Activated CD4-positive, alpha-beta T cell treated with anti-CD3 and anti-CD28 coated beads, Interleukin-2, amount 50 U/mL, for 48 hours (primary cell): ENCODE results near the gene RAB40B.
"Not testable (repeated sequence)": the region's sequence is repeated elsewhere in the genome, so short reads cannot be mapped to it uniquely, and the experiment has no call there.

Source experiments
- DNase-seq, 2 experiments: peaks; one replicate each; pipeline ENCODE4 v3.0.0-alpha.2; 2020

The RAB40B gene

DNA sequence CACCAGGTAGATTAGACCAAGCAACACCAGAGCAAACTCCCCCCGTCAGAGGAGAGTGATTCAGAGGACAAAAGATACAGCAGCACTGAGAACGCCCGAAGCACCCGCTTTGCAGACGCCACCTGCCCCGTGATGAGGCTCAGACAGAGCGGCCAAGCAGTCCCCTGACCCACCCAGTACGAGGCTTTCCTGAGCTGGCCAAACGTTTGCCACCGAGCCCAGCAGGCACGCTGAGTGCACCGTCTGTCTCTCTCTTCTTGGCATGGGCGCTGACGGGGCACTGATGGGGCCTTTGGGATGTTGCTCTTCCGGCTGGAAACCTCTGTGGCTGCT is 30.9 kb downstream of the RAB40B start:
- no peak for DNase-seq

DNA sequence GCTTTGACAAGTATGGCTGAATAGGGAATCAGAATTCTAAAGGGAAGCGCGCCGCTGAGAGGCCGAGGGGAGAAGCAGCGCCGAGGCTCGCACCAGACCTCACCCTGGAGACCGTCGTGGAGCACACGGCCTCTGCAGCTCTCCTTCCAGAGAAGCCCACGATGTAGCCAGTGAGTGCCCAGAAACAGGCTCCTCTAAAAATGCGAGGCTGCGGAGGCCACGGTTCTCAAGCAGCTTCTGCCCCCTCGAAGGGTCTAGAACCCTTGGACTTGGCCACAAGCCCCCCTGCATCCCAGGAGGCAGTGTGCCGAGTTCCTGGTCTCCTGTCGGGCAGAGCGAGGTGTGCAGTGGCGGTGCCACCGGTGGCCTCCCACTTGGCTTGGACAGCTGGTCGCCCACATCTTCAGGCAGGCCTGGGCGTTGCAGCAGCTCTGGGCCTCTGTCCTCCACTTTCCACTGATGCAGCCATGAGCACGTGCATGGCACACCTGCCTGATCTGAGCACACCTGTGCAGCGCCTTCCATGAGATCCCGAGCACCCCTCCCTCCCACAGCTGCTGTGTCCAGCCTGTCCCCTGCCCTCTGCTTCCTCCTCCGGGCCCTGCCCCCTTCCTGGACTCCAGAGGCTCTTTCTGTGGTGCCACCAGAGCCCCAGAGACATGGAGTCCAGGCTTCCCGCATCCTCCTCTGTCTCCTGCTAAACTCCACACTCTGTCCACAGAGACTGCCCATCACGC is 31.4 kb downstream of the RAB40B start:
- no peak for DNase-seq

DNA sequence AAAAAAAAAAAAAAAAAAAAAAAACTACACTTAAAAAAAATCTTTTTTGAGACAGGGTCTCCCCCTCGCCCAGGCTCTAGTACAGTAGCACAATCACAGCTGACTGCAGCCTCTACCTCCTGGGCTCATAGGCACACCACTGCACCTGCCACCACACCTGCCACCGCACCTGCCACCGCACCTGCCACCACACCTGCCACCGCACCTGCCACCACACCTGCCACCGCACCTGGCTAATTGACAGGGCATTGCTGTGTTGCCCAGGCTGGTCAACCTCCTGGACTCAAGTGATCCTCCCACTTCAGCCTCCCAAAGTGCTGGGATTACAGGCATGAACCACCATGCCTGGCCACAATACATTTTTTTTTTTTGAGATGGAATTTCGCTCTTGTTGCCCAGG is 32.6 kb downstream of the RAB40B start:
- DNase-seq: no peak

DNA sequence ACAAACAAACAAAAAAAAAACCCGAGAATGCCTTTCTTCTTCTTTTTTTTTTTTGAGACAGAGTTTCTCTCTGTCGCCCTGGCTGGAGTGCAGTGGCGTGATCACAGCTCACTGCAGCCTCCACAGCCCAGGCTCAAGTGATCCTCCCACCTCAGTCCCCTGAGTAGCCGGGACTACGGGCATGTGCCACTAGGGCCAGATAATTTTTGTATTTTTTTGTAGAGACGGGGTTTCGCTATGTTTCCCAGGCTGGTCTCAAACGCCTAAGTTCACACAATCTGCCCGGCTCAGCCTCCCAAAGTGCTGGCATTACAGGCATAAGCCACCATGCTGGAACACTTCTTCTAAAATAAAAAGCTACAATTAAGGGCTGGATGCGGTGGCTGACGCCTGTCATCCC is 33.3 kb downstream of the RAB40B start:
- no peak for DNase-seq

DNA sequence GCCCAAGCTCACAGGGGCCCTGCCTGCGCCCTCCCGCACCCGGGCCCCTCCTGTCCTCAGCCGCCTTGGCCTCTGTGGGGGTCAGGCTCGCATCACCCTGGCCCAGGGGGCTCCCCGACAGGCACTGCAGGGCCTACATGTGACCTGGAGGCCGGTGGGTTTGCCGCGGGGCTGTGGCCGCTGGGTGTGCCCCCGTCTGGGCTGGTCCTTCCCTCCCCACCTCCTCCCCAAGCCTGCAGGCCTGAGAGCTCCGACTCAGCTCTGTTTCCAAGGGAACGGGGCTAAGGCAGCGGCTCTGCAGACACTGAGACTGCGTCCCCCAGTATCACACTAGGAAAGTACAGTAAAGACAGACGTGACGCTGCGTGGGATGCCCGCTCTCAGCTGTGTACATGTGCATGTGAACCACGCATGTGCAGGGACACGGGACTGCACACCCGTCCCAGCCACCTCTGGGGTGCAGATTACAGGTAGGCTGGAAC is 33.8 kb downstream of the RAB40B start:
- no peak for DNase-seq

DNA sequence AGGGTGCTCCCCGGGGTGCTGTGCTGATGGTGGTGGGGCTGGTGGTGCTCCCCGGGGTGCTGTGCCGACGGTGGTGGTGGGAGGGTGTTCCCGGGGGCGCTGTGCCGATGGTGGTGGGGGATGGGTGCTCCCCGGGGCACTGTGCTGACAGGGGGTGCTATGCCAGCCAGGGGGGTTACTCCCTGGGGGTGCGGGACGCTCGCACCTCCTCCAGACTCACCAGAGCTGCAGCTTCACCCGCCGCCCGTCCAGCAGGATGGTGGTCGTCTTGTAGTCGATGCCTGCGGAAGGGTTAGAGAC is 34.3 kb downstream of the RAB40B start:
- no peak for DNase-seq

DNA sequence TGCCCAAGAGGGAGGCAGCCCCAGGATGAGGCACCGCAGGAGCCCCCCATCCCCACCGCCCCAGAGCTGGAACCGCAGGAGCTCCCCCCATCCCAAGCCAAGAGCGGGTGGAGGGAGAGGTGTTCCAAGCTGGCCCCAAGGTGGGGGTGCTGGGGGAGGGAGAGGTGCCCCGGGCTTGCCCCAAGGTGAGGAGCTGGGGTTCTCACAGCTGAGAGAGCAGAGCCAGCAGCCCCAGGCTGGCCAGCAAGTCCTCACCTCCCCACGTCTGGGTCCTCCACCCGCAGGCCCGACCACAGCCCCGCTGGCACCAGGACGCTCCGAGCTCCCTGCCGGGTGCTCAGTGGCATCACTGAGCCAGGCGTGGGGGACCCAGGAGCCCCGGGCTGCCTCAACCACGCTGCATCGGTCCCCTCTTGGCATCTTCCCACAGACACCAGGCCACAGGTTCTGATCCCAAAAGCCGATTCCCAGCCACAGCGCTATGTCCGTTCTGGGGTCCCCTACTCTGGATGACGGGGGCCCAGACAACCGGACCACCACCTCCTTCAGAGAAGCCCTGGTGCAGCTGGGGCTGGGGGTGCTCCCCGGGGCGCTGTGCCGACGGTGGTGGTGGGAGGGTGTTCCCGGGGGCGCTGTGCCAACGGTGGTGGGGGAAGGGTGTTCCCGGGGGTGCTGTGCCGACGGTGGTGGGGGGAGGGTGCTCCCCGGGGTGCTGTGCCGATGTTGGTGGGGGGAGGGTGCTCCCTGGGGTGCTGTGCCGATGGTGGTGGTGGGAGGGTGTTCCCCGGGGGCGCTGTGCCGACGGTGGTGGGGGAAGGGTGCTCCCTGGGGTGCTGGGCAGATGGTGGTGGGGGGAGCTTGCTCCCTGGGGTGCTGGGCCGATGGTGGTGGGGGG is 34.9 kb downstream of the RAB40B start:
- no peak for DNase-seq

DNA sequence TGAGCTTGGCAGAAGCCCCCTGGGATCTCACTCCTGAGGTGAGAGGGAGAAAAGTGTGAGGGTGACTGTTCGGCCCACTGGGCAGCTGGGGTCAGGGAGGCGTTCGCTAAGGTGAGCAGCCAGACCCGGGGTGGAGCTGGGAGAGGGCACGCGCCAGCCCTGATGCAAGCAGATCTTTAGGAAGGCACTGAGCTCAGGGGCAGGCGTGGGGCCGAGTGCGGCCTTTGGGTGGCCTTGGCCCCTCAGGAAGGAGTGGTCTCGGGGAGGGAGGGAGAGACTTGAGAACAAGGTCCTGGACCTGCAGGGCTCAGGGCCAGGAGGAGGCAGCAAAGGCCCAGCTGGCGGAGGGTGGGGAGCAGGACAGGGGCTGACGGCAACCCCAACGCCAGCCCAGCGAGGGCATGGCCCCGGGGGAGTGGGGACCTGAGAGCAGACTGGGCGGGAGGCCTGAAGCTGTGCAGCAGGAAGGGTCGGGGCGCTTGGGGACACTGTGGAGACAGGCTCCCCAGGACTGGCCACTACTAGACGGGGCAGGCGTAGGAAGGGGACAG is 35.7 kb downstream of the RAB40B start:
- no peak for DNase-seq

DNA sequence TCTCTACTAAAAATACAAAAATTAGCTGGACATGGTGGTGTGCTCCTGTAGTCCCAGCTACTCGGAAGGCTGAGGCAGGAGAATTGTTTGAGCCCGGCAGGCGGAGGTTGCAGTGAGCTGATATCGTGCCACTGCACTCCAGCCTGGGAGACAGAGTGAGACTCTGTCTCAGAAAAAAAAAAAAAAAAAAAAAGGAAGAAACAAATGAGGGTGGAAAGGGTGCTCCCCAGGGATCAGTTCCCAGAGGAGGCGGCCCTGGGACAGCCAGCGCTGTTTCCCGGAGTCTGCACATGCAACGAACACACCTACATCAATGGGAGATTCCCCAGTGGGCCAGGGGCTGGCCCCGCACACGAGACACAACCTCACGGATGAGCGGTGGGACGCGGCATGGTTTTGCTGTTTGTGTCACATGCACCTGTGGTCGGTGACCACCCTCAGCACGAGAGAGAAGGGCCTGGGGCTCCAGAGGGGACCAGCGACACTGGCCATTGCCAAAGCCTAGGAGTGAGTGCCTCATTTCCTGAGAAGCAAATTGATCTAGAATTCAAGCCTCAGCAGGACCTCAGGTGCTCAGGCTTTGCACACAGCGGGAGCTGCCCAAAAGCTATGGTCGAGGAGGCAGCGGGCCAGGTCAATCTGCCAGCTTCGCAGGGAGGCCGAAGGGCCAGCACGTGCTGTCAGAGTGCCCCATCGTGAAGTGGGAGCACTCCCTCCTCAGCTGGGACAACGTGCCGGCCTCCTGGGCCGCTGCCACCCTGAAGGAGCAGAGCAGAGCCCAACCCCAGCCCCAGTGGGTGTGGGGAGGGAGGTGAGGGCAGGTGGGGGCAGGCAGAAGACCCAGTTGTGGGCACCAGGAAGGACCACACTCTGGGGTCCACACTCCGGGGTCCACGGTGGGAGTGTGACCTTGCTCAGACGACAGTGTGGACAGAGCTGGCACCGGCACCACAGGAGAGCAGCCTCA is 36.5 kb downstream of the RAB40B start:
- no peak for DNase-seq

DNA sequence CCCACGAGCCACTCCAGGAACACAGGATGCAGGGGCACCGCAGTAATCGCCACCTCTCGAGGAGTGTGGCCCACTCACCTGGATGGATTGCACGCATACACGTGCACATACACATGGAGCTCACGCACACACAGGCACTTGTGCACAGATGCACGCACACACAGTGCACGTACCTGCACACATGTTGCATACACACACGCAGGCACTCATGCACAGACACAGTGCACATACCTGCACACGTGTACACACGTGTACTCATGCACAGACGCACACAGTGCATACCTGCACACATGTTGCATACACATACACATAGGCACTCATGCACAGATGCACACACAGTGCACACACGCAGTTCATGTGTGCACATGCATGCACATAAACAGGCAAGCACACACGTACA is 38.6 kb downstream of the RAB40B start:
- DNase-seq: no peak

DNA sequence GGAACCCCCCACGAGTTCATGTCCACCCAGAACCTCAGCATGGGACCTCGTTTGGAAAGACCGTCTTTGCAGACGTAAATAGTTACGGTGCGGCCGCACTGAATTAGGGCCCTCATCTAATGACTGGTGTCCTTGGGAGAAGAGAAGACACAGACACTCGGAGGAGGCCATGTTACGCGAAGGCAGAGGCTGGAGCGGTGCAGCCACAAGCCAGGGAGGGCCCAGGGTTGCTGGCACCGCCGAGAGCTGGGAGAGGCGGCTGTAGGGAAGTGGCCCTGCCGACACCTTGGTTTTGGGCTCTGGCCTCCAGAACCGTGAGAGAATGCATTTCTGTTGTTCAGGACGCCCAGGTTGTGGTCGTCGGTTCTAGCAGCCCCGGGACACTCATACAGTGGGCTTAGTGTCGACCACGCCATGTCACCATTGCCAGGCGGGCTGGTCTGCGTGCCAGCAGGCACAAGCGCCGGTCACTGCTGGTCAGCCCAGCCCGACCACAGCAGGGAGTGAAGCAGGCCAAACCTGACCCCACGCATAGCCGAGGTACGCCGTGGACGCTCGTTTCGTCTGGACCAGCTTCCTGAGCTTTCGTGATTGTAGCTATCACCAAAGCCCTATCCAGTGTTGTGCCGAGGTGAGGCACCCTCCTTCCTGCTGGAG is 39.6 kb downstream of the RAB40B start:
- no peak for DNase-seq

DNA sequence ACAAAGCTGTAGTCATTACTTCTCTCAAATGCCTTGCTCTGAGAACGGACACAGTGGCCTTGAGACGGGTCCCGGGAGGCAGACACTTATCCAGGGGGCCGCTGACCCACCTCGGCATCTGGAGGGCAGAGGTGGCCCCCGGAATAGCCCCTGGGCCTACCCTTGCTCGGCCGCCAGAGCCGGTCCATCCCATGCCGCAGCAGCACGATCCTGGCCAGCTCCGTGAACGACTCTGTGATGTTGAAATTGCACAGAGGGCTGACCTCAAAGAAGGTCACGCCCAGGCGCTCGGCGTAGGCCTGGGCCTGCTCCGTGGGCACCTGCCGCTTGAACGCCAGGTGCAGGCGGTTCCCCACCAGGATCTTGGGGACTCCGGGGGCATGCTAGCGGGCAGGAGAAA is 40.2 kb downstream of the RAB40B start:
- no peak for DNase-seq

DNA sequence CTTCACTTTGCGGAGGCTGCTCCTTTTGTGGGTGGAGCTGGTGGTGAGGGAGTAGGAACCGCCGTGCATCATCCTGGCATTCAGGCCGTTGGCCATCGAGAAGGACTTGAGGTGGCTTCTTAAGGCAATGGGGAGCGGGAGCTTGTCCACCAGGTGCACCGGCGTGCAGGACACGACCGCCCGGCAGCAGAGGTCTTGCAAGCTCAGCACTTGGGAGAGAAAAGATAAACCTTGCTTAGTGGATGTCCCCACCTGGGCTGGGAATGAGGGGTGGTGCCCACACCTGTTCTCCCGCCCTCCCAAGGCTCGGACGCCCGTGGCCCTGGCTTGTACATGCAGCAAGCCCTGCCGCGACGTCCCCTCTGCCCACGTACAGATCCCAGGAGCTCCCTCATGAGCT is 40.6 kb downstream of the RAB40B start:
- DNase-seq: no peak

DNA sequence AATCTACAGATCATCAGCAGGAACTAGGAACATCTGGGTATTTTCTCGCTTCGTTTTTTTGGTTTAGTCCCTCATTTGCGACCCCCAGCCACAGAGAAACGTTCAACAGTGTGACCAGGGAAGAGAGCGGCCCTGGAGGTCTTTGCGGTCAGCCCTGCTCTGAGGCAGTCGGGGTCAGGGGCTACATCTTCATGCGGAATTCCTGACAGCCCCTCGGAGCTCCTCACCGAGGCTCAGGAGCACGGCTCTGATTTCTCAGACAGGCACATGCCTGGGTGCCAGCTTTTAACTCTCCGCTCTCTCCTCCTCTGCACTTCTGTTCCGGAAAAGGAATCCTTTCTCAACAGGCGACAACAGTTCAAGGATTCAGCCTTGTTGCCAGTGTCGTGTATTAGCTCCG is 42.2 kb downstream of the RAB40B start:
- no peak for DNase-seq

DNA sequence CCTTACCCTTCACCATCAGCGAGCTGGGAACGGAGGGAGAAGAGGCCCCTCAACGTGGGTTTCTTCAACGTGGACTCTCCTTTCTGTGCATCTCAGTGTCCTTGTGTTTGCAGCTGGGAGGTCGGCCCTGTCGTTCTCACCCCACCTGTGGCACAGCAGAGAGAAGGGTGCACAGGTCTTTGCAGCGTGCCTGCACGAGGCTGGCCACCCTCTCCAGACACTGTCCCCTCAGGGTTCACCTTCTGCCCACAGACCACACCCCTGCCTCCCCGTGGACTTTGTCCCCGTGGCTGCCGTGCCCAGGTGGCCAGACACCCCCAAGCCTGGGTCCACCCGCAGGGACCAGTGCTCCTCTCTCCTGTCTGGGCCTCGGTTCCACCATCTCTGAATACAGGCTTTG is 43.0 kb downstream of the RAB40B start:
- DNase-seq: no peak

DNA sequence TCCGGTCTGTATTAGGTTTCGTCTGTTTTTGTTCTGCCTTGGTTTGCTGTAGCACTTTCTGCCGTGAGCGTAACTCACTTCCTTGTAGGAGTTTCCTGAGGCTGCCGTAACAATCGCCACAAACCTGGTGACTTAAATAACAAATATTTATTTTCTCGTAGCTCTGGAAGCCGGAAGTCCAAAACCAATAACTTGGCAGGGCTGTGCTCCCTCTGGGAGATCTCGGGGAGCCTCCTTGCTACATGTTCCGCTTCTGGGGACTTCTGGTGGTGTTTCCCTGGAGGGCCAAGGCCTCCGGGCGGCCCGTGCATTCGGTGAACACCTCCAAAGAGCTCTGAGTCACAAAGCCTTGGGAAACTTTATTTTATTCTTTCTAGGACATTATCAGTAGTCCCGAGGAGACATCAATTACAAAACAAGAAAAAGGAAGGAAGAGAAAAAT is 43.4 kb downstream of the RAB40B start:
- no peak for DNase-seq

DNA sequence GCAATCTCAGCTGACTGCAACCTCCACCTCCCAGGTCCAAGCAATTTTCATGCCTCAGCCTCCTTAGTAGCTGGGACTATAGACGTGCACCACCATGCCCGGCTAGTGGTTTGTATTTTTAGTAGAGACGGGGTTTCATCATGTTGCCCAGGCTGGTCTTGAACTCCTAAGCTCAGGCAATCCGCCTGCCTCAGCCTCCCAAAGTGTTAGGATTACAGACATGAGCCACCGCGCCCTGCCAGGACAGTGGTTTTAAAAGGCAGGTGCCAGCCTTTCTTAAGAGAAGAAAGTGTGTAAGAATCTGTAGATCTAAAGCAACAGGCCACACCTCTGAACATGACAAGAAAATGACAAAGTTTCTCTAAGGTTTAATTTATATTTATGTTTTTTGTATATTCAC is 43.9 kb downstream of the RAB40B start:
- DNase-seq: not testable (repeated sequence)

DNA sequence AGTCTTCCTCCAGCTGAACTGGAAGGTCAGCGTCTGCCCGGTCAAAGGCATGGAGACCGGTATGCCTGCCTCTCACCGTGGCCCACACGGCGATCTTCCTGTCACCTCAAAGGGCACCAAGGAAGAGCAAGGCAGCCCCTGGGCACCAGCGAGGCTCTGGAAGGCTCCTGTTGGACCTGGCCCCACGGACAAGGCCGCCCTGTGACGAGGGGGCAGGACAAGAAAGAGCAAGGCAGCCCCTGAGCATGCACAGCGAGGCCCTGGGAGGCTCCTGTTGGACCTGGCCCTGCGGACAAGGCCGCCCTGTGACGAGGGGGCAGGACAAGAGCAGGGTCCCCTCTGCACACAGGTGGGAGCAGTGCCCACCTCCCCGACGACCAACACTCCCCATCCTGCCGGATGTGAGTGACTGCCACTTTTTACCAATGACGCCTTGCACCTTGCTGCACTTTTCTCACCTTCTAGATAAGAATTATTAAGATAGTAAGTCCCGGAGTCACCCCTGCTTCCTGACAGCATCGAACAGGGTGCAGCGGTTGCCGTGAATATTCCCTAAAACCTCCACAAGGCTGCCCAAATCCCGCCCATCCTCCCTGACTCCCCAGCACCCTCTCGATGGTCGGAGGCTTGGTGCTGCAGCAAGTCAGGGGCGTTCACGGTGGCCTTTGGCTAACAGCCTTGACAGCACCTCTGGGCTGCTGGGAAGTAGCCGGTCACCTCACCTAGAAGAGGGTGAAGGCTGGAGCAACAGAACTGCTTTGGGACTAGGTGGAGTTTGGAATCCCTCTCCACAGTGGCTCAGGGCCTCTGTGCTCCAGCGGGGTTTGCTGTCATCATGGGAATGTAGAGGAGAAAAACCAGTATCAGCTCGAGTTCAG is 44.6 kb downstream of the RAB40B start:
- no peak for DNase-seq

DNA sequence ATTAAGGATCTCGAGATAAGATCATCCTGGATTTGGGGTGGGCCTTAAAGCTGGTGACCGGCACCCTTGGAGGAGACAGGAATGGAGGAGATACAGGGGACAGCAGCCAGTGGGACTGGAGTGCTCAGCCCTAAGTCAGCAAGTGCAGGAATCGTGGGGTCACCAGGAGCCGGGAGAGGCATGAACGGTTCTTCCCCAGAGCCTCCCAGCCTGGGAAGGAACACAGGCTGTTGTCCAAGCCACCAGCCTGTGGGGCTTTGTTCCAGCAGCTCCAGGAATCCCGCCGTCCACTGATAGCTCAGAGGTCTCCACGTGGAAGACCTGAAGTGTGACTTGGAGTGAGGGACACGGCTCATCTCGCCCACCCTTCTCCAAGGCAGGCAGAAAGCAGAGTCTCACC is 47.8 kb downstream of the RAB40B start:
- no peak for DNase-seq

DNA sequence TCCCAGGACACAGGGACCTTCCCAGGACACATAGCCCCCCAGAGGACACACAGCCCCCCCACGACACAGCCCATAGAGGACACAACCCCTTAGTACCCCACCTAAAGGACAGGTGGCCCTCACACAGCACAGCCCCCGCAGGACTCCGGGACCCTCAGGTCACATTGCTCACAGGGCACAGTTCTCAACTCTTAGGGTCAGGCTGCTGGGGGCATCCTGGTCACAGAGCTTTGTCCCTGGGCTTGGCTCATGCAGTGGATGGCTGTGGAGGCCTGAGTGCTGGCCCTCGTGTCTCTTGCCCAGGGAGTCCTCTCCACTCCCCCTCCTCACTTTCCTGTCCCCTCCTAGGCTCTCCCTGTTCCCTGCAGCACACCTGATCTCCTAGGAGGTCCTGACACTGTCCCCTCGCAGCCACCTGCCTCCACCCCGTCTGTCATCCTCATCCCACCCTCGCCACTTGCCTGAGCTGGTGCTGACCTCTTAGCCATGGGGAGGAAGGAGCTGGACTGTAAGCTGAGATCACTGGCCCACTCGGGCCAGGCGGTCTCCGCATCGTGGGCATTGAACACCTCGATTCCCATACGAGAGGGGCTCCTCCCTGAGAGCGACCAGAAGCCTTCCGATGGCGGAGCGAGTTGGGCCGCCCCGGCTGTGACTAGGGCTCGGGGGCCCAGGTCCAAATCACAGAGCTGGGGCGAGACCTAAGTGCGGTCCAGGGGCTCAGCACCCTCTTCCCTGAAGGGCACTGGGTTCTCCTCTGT is 48.8 kb downstream of the RAB40B start:
- DNase-seq: no peak
